Gastrocnemius medialis (tissue), 4 donors: Measurements from ENCODE around the gene CCNQ. TPM values are rescaled to one million over a fixed set of nuclear protein-coding genes. Genes with fewer than 3 reads are reported as not detected.

Experiments
- ATAC-seq, 2 donors: fragments of 150-250 bp; one replicate each; pipeline ENCODE4 v1.9.1; 2016
- DNase-seq, 2 donors: peaks; one replicate each; pipeline ENCODE4 v3.0.0-alpha.2; 2019
- H3K27ac ChIP-seq, 4 donors: fragments of 200-600 bp; sonication (generic); 1 replicate in 1 of 4; 2 replicates in 3 of 4; pipeline ENCODE4 v1.5.1; 2016 to 2018; ENCODE audit warnings: mild to moderate bottlenecking in 2 of 4, moderate library complexity in 1 of 4
- H3K27me3 ChIP-seq, 3 donors: fragments of 200-600 bp; sonication (generic) in 2 of 3; 1 replicate in 1 of 3; 2 replicates in 2 of 3; pipeline versions ENCODE4 v1.5.1 to v1.6.0; 2016 to 2019; ENCODE audit warnings: mild to moderate bottlenecking in 1 of 3, moderate library complexity in 1 of 3
- H3K36me3 ChIP-seq, 2 donors: fragments of 200-600 bp; sonication (generic) in 1 of 2; one replicate each; pipeline ENCODE4 v1.5.1; 2017 to 2018
- H3K4me1 ChIP-seq, 2 donors: fragments of 200-600 bp; sonication (generic) in 1 of 2; one replicate each; pipeline ENCODE4 v1.5.1; 2016 to 2017; ENCODE audit warnings: mild to moderate bottlenecking in 2 of 2
- H3K4me3 ChIP-seq, 4 donors: fragments of 200-600 bp; sonication (generic) in 3 of 4; 1 replicate in 1 of 4; 2 replicates in 3 of 4; pipeline ENCODE4 v1.5.1; 2016 to 2019; ENCODE audit warnings: mild to moderate bottlenecking in 2 of 4
- H3K9me3 ChIP-seq, 3 donors: fragments of 200-600 bp; sonication (generic) in 2 of 3; 1 replicate in 1 of 3; 2 replicates in 2 of 3; pipeline ENCODE4 v1.5.1; 2016 to 2019
- CTCF ChIP-seq, 5 experiments: fragments of 450-650 bp in 3 of 5; fragments of 200-600 bp in 2 of 5; sonication (generic) in 2 of 5; IDR thresholded peaks in 4 of 5; conservative IDR thresholded peaks in 1 of 5; 1 replicate in 4 of 5; 2 replicates in 1 of 5; pipeline ENCODE4 v1.5.1; 2016 to 2019; ENCODE audit warnings: antibody characterized with exemption in 5 of 5, mild to moderate bottlenecking in 3 of 5, moderate library complexity in 3 of 5
- POLR2A ChIP-seq, 2 donors: fragments of 450-650 bp; IDR thresholded peaks; one replicate each; pipeline ENCODE4 v1.6.1; 2017; ENCODE audit warnings: antibody characterized with exemption in 2 of 2, mild to moderate bottlenecking in 2 of 2, moderate library complexity in 2 of 2
- in situ Hi-C, 4 donors: fragments of 200-750 bp; cut with MboI; loops; one replicate each; pipeline versions ENCODE4 v1.15.0 to v1.8.0; 2017; ENCODE audit warnings: low sequenced_read_pairs in 4 of 4
- intact Hi-C: fragments of 100-400 bp; cut with DNase I; formaldehyde crosslinking; loops from one replicate; pipeline ENCODE4 v1.15.1; 2023; ENCODE audit warnings: low total_unique reads
- total RNA-seq, 4 donors: library from RNA; depleted of rRNA; stranded (reverse); fragments of >200 nt; gene quantifications; one replicate each; pipeline versions ENCODE4 v1.1.0 to v1.2.3, GENCODE V29; 2016

CCNQ gene
- total RNA-seq, 4 donors from 2014 or later = 48.4 to 61.5 (median 52.8) TPM

GRCh38 chrX:153595859-153596857 is 2.8 kb downstream of the CCNQ start:
- intact Hi-C loops = loop anchor here (5.0 to 10.0 kb wide), 3 partner anchors 131 to 949 kb away; partner anchors contain the start of genes ARHGAP4, G6PD and IKBKG

GRCh38 chrX:153595387-153595786 is 3.6 kb downstream of the CCNQ start:
- Histone ChIP-seq H3K27ac (no peak overlapping the region), H3K9me3 (no peaks in the 10 kb centered on the region), H3K4me1 (peaks cover 8 to 28% of the 10 kb centered on the region in 2 donors), H3K27me3 (no peaks in the 10 kb centered on the region), H3K36me3 (peaks cover 0 to 6% of the 10 kb centered on the region in 2 donors), H3K4me3 (no peak overlapping the region)
- DNase-seq (no peak), ATAC-seq (no peak)
- in situ Hi-C loops (no loop called here), intact Hi-C loops (loop anchor here (5.0 to 10.0 kb wide), 3 partner anchors 132 to 949 kb away; partner anchors contain the start of genes ARHGAP4, G6PD and IKBKG)
- no peak for TF ChIP-seq POLR2A (IDR thresholded peaks at IDR 0.05)
- TF ChIP-seq CTCF (IDR thresholded peaks at IDR 0.05 in 4 of 5, conservative IDR thresholded peaks at IDR 0.05 in 1 of 5) = no peak

More at GRCh38 chrX:153595859-153596857, 2.8 kb downstream of the CCNQ start:
- no peak for ATAC-seq
- no peak for DNase-seq
- no peaks in the 10 kb centered on the region for H3K9me3 ChIP-seq
- in situ Hi-C loops = no loop called here
- no peak overlapping the region for H3K27ac ChIP-seq
- H3K36me3 ChIP-seq = peaks cover 0 to 6% of the 10 kb centered on the region in 2 donors
- no peak for TF ChIP-seq POLR2A (IDR thresholded peaks at IDR 0.05)
- TF ChIP-seq CTCF (IDR thresholded peaks at IDR 0.05 in 4 of 5, conservative IDR thresholded peaks at IDR 0.05 in 1 of 5) = no peak
- no peak overlapping the region for H3K4me3 ChIP-seq
- no peaks in the 10 kb centered on the region for H3K27me3 ChIP-seq
- peaks cover 8 to 28% of the 10 kb centered on the region in 2 donors for H3K4me1 ChIP-seq

GRCh38 chrX:153593811-153594500 is 5.0 kb downstream of the CCNQ start:
- peaks cover 0 to 6% of the 10 kb centered on the region in 2 donors for H3K36me3 ChIP-seq
- H3K4me3 ChIP-seq = no peak overlapping the region
- H3K27ac ChIP-seq = peak overlapping the region in 2 of 4 donors; percentile 51 to 61
- DNase-seq = no peak
- TF ChIP-seq POLR2A (IDR thresholded peaks at IDR 0.05) (no peak), CTCF (IDR thresholded peaks at IDR 0.05 in 4 of 5, conservative IDR thresholded peaks at IDR 0.05 in 1 of 5) (no peak)
- peaks cover 3 to 23% of the 10 kb centered on the region in 2 donors for H3K4me1 ChIP-seq
- intact Hi-C loops (loop anchor here (10.0 kb wide), 2 partner anchors 331 to 951 kb away; partner anchors contain the start of genes ARHGAP4, G6PD and IKBKG), in situ Hi-C loops (no loop called here)
- no peak for ATAC-seq
- no peaks in the 10 kb centered on the region for H3K9me3 ChIP-seq
- no peaks in the 10 kb centered on the region for H3K27me3 ChIP-seq

GRCh38 chrX:153592966-153593688 is 5.8 kb downstream of the CCNQ start:
- intact Hi-C loops = loop anchor here (10.0 kb wide), 2 partner anchors 332 to 952 kb away; partner anchors contain the start of genes ARHGAP4, G6PD and IKBKG

More at GRCh38 chrX:153592966-153593688, 5.8 kb downstream of the CCNQ start:
- H3K36me3 ChIP-seq = peaks cover 0 to 6% of the 10 kb centered on the region in 2 donors
- peaks cover 3 to 23% of the 10 kb centered on the region in 2 donors for H3K4me1 ChIP-seq
- H3K4me3 ChIP-seq = no peak overlapping the region
- peak; percentile 33 to 82 for DNase-seq
- ATAC-seq = peak; percentile 39 to 86
- H3K27ac ChIP-seq = peak overlapping the region in 3 of 4 donors; percentile 51 to 61 (median 52)
- in situ Hi-C loops = no loop called here
- TF ChIP-seq POLR2A (IDR thresholded peaks at IDR 0.05) = no peak
- no peak for TF ChIP-seq CTCF (IDR thresholded peaks at IDR 0.05 in 4 of 5, conservative IDR thresholded peaks at IDR 0.05 in 1 of 5)
- H3K9me3 ChIP-seq = no peaks in the 10 kb centered on the region
- H3K27me3 ChIP-seq = no peaks in the 10 kb centered on the region
